Fibroblast of skin of abdomen (primary cell): ENCODE data around the gene BMP10.

Experiments used
- DNase-seq: peaks from one replicate; pipeline ENCODE4 v3.0.0-alpha.2; 2013

The BMP10 gene

DNA sequence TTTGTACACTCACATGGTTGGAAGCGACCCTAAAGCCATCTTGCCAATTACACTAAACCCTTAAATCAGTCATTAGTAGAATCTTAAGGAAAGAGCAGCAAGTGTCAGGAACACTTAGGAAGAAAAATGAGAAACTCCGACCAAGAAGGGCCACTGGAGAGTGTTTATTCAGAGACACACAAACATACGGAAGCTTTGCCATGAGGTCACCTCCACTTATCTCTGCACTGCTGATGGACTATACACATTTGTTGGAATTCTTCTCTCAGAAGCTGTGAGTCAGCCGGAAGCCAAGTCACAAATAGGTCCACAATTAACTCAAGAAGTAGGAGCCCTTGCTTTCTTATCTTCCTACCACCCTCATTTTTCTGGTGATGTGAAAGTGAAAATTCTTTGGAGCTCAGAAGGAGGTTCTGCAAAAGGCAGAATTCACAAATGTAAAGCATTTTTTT lies 21.6 kb downstream of the BMP10 start:
- DNase-seq: no peak

GRCh38 chr2:68847751-68848150 lies 23.4 kb downstream of the BMP10 start:
- no peak for DNase-seq

- DNase-seq: no peak
These were observed 25.1 kb downstream of the BMP10 start for GRCh38 chr2:68846091-68846490.

- no peak for DNase-seq
These were observed 26.2 kb downstream of the BMP10 start for GRCh38 chr2:68845043-68845442.

DNA sequence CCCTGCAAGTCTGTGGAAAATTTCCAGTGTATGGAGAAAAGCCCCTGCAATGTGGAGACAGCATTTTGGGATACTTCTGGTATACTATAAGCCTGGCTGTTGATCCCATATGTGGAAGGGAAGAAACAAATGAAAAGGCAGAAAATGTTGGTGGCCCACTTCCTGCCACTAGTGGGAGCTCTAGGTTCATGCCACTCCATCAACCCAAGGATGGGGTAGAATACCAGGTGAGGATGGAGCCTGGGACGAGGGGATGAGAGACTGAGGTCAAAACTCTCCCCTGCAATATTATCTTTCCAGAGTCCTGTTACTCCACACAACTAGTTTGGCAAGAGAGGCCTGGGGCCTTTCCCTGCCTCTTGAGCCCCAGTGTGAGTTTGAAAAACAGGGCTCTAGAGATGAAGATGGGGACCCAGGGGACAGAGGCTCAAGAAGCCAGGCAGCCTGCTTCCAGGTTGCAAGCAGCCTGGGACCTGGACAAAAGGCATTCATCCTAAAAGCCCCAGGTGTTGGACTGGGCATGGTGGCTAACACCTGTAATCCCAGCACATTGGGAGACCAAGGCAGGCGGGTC lies 31.9 kb downstream of the BMP10 start:
- DNase-seq: no peak

GRCh38 chr2:68838641-68839040 lies 32.6 kb downstream of the BMP10 start:
- DNase-seq: no peak

DNA sequence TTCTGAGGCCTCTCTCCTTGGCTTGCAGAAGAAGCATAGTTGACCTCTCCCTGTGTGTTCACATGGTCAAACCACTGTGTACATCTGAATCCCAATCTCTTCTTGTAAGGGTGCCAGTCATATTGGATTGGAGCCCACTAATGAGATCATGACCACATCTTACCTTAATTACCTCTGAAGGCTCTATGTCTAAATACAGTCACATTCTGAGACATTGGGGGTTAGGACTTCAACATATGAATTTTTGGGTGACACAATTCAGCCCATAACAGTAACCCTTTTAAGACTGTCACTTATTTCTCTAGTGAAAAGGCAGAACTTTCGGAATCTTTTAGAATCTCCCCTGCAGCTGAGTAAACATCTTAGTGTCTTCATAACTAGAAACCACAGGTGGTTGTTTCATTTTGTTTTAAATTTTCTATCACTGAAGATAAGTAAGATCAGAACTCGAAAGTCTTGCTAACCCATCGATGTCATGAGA lies 33.3 kb downstream of the BMP10 start:
- peak; percentile 18 for DNase-seq

- peak; percentile 24 for DNase-seq
These were observed 33.9 kb downstream of the BMP10 start for GRCh38 chr2:68837164-68837860.

GRCh38 chr2:68835621-68836020 lies 35.6 kb downstream of the BMP10 start:
- no peak for DNase-seq

DNA sequence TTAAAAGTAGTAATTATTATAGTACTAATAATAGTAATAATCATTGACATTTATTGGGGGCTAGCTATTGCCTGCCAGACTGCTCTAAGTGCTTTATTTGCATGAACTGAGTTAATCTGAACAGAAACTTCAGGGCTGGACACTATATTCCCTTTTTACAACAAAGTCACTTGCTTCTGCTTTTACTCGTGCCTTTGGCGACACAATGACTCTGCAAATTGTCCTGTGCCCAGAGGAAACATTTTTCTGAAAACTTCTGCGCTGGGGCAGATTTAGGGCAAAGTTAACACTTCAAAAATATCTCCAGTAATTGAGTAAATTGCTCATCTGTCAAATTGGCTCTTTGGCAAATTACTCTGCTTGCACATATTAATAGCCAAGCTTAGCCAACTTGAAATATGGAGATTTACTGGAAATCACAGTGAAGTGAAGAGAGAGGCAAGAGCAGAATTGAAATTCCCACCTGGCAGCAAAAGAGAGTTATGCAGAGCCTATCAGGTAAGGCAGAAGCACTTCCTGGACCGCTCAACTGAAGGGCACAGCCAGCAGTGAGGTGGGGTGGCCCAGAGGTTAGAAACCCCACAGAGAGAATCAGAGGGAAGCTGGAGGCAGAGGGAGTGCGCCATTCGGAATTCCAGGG lies 36.3 kb downstream of the BMP10 start:
- no peak for DNase-seq

DNA sequence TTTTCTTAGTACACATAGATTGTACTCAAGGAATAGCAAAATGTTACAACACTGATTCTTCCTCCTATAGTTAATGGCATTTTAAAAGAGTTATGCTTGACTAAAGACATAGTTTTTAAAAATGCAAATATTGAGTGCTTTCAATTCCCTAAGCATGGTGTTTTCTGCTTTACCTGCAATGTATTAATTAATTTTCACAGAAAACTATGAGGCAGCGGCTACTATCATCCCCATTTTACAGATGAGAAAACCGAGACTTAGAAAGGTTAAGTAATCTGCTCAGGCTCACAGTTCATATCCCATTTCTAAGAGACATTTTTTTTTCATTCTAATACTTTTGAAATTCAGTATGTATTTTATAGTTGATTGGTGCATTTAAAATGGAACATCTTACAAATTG lies 38.0 kb downstream of the BMP10 start:
- DNase-seq: no peak

DNA sequence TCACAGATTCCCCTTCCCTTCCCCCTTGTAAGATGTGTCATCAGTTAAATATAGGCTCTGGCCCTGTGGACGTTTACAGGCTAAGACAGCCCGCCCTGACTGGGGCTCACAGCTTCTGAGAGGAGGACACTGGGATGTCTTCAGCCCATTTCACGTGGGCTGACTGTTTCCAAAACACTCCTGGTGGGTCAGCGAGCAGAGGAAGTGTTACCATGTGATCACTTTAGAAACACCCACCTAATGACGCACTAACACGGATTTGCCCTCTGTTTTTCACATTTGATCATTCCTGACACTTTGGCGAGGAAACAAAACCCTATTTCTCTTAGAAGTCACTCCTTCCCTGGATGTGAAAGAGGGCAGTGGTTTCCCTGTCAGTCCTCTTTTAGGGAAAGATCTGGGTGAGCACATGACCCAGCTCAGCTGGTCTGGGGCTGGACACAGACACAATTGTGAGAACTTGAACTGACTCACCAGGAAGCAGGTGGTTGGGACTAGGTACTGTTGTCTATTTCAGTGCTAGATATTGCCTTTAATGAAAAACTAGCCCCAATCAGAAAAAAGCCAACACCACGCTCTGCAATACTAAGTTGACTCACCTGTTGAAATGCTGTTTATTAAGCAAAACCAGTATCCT lies 38.8 kb downstream of the BMP10 start:
- no peak for DNase-seq

- DNase-seq: no peak
These were observed 39.4 kb downstream of the BMP10 start for GRCh38 chr2:68831686-68832232.

- no peak for DNase-seq
These were observed 41.4 kb downstream of the BMP10 start for GRCh38 chr2:68829749-68830148.

GRCh38 chr2:68828887-68829708 lies 42.1 kb downstream of the BMP10 start:
- peak; percentile 93 for DNase-seq

DNA sequence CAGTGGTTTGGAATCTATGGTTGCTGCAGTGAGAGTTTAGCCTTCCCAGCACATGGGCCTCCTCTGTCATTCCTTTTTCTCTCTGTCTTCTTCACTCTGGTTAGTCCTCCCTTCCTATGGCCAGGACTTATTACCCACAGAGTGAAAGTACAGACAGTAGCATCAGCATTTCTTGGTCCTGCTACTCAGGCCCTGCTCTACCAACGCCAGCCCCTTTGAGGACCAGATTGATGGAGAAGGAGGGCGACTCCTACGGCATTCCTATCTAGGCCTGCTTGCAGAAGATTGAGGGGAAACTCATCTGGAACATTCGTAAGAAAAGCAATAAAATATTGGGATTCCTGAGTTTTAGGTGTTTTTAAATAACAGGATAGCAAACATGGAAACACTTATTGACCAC lies 43.5 kb downstream of the BMP10 start:
- no peak for DNase-seq

- no peak for DNase-seq
These were observed 45.3 kb downstream of the BMP10 start for GRCh38 chr2:68825866-68826265.

DNA sequence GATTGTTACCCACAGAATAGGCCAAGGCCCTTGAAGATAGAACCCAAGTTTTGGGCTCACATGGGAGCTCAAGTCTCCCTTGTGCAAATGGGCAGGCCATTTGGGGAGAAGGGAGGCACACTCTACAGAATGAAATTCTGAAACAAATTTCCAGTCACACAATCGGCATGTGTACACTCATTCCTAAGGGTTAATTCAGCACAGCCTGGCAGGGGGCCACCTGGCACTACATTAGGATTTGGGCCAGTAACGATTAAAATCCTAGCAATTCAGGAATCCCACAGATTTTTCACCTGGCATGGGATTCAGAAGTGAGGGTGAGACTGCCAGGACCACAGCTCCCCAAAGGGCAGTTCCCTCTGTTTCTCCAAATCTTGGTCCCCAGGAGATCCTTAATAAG lies 46.4 kb downstream of the BMP10 start:
- peak; percentile 72 for DNase-seq

GRCh38 chr2:68822207-68822872 lies 48.9 kb downstream of the BMP10 start:
- DNase-seq: no peak

GRCh38 chr2:68819556-68819955 lies 51.6 kb downstream of the BMP10 start:
- DNase-seq: no peak

- DNase-seq: no peak
These were observed 53.9 kb downstream of the BMP10 start for GRCh38 chr2:68817306-68817705.
